Skin epidermis (tissue), 12 donors: ENCODE data around the gene ADGRF1.
"Not testable (repeated sequence)": the region's sequence is repeated elsewhere in the genome, so short reads cannot be mapped to it uniquely, and the experiment has no call there.

Experiments used
- H3K27ac ChIP-seq, 21 experiments: fragments of 200-600 bp; sonication (generic) in 11 of 21; one replicate each; pipeline ENCODE4 v1.5.0; 2020; ENCODE audit warnings: mild to moderate bottlenecking in 3 of 21, inconsistent platforms in 2 of 21, moderate library complexity in 2 of 21
- H3K4me3 ChIP-seq, 7 experiments: fragments of 200-600 bp; sonication (generic) in 2 of 7; one replicate each; pipeline ENCODE4 v1.5.0; 2020; ENCODE audit warnings: inconsistent platforms in 2 of 7, mild to moderate bottlenecking in 2 of 7, moderate library complexity in 1 of 7

The ADGRF1 gene

GRCh38 chr6:47028835-47029360 lies 13.2 kb downstream of the ADGRF1 start:
- no peak overlapping the region for H3K4me3 ChIP-seq
- no peak overlapping the region for H3K27ac ChIP-seq

DNA sequence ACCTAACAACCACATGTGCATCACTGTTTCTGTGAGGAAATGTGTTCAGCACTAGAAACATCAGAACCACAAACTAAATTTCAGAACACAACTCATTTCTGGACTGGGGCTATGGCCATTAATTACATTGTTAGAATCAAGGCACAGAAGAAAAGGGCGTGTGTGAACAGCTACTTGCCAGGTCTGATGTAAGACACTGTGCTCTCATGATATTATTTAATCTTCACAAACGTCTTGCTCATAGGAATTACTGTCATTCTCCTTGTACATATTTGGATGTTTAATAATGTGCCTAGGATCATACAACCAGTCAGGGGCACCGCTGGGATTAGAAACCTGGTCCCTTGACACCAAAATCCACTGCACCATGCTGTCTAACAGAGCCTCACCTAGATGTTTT lies 14.8 kb downstream of the ADGRF1 start:
- Histone ChIP-seq H3K27ac (no peak overlapping the region), H3K4me3 (no peak overlapping the region)

GRCh38 chr6:47026679-47027078 lies 15.5 kb downstream of the ADGRF1 start:
- H3K27ac ChIP-seq: no peak overlapping the region

GRCh38 chr6:47023573-47023972 lies 18.6 kb downstream of the ADGRF1 start:
- H3K27ac ChIP-seq: no peak overlapping the region
- H3K4me3 ChIP-seq: no peak overlapping the region

More at GRCh38 chr6:47026679-47027078, 15.5 kb downstream of the ADGRF1 start:
- H3K4me3 ChIP-seq: no peak overlapping the region

DNA sequence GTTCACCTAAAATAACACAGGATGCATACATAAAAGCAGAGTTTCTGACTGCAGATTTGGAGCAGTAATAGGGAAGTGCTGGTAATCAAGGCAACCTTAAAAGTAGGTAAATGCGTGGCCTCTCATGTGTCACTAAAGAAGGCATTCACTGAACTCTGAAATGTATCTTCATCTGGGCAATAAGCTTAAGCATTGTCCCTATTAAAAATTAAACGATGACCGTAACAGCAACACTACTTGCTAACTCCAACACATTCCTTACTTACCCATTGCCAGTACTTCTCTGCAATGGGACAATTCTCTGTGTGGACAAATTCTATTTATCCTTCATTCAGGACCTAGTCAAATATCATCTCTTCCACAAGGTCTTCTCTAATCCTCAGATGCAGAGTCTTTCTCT lies 19.9 kb downstream of the ADGRF1 start:
- Histone ChIP-seq H3K27ac (no peak overlapping the region), H3K4me3 (no peak overlapping the region)

DNA sequence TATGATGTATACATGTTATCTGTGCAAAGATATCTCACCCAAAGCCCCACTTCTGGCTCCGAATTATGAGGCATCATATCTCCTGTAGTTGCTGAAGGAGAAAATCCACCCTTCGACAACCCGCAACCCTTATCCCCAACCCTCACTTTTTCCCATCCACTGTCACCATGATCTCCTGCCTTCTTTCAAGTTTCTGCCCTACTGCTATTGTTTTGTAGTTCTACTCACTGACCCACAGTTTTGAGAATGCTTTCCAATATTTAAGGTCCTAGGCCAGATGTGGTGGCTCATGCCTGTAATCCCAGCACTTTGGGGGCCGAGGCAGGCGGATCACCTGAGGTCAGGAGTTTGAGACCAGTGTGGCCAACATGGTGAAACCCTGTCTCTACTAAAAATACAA lies 22.2 kb downstream of the ADGRF1 start:
- no peak overlapping the region for H3K27ac ChIP-seq
- H3K4me3 ChIP-seq: no peak overlapping the region

- no peak overlapping the region for H3K27ac ChIP-seq
Observed at GRCh38 chr6:47016909-47017308, 25.2 kb downstream of the ADGRF1 start.

GRCh38 chr6:47016261-47016660 lies 25.9 kb downstream of the ADGRF1 start:
- H3K4me3 ChIP-seq: no peak overlapping the region

More at GRCh38 chr6:47016909-47017308, 25.2 kb downstream of the ADGRF1 start:
- H3K4me3 ChIP-seq: no peak overlapping the region

GRCh38 chr6:47014401-47014800 lies 27.7 kb downstream of the ADGRF1 start:
- Histone ChIP-seq H3K27ac (no peak overlapping the region), H3K4me3 (no peak overlapping the region)

More at GRCh38 chr6:47016261-47016660, 25.9 kb downstream of the ADGRF1 start:
- no peak overlapping the region for H3K27ac ChIP-seq

DNA sequence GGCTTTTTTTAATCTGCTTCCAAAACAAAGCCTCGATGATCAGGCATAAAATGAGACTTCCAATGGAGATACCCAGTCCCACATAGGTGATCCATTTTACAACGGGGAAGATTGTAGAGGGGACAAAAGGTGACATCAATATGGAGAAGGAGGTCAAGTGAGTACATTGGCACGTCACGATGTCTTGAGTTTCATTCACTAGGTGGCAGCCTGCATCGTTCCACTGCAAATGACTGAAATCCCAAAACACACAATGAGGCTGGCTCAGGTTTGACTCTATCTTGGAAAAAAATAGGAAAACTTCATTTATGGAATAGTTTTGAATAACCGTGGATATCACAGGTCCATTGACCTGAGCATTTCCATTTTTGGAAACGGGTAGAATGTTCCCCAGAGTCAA lies 32.5 kb downstream of the ADGRF1 start:
- Histone ChIP-seq H3K4me3 (no peak overlapping the region), H3K27ac (no peak overlapping the region)

DNA sequence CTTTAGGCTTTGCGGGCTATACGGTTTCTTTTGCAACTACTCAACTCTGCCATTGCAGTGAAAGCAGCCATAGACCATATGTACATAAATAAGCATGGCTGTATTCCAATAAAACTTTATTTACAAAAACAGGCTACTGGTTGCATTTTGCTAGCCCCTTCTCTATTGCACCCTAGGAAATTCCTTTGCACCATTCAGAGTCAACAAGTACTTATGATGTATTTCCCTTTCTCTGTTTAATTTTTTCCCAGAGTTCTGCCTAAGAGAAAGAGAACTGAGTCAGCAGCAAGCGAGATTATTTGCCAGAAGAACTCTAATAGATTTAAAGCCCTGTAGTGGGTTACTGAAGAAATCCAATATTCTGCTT lies 33.8 kb downstream of the ADGRF1 start:
- H3K4me3 ChIP-seq: no peak overlapping the region
- H3K27ac ChIP-seq: no peak overlapping the region

DNA sequence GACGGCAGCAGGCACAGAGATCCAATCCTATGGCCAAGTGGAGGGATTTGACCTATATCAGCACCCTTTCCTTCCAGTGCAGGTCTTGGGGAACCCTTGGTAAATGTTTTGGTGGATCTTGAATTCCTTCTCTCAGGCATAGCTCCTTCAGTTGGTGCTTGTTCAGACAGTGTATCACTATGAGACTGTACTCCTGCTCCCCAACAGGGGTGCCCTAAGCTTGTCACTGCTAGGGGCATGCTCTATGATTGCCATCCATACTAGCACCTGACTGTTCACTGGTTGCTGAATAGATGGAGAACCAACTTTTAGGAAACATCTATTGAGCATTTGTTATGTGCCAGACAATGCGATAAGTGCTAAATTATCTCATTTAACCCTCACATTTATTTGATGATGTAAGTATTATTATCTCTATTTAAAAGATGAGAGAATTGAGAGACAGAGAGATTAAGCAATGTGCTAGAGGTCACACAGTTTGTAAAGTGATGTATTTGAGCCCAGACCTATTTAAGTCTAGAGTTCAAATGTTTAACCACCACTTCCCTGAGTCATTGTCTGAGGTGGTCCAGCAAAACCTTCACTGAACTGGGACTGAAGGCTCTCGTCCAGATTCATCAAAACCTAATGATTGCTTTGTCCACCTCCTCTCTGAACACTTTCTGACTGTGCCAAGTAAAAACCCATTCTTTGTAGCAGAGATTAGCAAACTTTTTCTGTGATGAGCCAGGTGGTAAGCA lies 34.3 kb downstream of the ADGRF1 start:
- H3K4me3 ChIP-seq: no peak overlapping the region
- no peak overlapping the region for H3K27ac ChIP-seq

GRCh38 chr6:47005486-47005885 lies 36.6 kb downstream of the ADGRF1 start:
- no peak overlapping the region for H3K4me3 ChIP-seq

GRCh38 chr6:47004463-47004862 lies 37.7 kb downstream of the ADGRF1 start:
- no peak overlapping the region for H3K27ac ChIP-seq
- no peak overlapping the region for H3K4me3 ChIP-seq

More at GRCh38 chr6:47005486-47005885, 36.6 kb downstream of the ADGRF1 start:
- no peak overlapping the region for H3K27ac ChIP-seq

DNA sequence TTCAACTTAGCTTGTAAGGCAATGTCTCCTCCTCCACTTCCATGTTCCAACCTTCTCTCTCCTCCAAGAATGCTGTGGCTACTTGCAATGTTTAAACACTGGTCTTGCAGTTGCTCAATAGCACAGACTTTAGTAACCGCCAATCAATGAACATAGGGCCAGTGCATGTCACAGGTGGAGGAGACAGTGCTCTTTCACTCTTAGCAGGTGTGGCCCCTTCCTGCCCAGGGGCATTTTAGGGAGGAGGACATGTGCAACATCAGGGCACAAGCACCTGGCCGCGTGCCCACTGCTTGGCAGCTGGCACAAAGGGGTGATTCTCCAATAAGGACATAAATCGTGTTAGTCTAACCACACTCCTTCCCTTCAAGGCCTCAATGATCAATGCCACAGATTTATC lies 41.3 kb downstream of the ADGRF1 start:
- Histone ChIP-seq H3K27ac (no peak overlapping the region), H3K4me3 (no peak overlapping the region)

DNA sequence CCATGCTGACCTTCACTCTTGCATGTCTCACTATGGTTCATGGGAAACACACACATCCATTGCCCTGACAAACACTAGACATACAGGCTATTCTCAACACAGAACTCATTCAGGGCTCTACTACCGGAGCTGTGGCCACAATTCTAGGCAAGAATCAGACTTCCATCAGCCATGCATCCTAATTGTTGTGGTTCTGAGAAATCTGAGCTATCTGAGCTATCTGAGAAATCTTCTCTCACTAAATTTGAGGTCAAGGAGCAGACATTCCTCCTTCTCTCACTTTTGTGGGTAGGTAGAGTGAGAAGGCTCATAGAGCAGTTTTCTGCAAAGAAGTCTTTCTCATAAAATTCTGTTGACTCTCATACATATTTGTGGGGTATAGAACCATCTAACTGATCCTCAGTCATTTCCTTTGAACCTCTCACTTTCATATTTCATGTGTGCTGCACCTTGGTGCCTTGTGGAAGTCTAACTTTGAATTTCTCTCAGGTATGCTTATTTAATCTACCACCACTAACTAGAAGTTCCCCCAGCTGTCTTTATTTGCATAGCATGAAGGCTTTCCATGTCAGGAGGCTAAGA lies 43.6 kb downstream of the ADGRF1 start:
- H3K27ac ChIP-seq: no peak overlapping the region
- H3K4me3 ChIP-seq: no peak overlapping the region

DNA sequence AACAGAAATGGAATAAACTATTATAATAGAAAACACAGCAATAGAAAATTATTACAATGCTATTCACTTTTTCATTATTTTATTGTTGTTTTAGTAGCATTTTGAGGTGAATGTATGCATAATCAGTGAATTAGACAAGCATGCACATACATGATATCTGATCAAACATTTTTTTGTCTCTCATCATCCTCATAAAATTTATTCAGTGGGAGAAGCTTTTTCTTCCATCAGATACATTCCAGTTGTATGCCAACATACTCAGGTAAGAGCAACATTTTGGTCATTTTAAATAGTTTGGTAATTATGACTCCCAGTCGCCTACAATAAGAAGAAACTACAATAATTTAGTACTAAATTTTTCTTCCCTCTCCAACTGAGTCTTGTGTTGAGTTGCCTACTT lies 44.5 kb downstream of the ADGRF1 start:
- H3K4me3 ChIP-seq: no peak overlapping the region
- H3K27ac ChIP-seq: no peak overlapping the region

DNA sequence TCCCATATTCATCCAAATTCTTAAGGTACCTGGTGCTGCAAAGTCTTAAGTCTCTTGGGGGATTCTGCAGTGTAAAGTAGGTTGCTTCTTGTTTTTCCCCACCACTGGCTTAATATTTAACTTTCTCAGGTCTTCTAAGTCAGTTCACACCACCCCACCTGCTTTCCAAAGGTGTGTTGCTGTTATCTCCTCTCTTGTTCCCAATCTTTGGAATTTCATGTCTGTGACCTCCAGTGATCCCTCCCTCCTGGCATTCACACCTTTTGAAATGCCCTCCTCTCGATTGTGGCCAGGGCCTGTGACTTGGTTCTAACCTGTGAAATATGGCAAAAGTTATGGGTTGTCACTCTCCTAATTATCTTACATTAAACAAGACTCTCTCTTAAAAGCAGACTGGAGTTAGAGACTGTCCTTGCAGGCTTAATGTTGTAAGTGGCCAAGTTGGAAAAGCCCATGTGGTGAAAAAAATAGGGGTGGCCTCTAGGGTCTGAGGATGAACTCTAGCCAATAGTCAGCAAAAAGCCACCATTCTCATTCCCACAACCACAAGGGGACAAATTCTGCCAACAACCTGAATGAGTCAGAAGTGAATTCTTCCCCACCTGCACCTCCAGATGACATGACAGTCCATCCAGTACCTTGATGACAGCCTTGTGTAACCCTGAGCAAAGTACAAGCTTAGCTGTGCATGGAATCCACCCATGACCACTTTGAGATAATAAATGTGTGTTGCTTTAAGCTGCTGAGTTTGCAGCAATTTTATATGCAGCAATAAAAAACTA lies 45.1 kb downstream of the ADGRF1 start:
- Histone ChIP-seq H3K27ac (no peak overlapping the region), H3K4me3 (no peak overlapping the region)

GRCh38 chr6:46994933-46995332 lies 47.2 kb downstream of the ADGRF1 start:
- no peak overlapping the region for H3K4me3 ChIP-seq
- H3K27ac ChIP-seq: no peak overlapping the region

- no peak overlapping the region for H3K4me3 ChIP-seq
- H3K27ac ChIP-seq: no peak overlapping the region
Observed at GRCh38 chr6:46993846-46994245, 48.3 kb downstream of the ADGRF1 start.

GRCh38 chr6:46992391-46992790 lies 49.7 kb downstream of the ADGRF1 start:
- not testable (repeated sequence) for H3K4me3 ChIP-seq, H3K27ac ChIP-seq
